ENCODE data around the gene CRTAC1. TPM values are rescaled to one million over a fixed set of nuclear protein-coding genes. Genes with fewer than 3 reads are reported as not detected.

The CRTAC1 gene
- total and polyA plus RNA-seq, 9 of the 15 experiments (the other 6 are each of a cell fraction or from before 2014, with no cell fraction given): not detected

- H3K36me3 ChIP-seq (ENCODE audit: control insufficient read depth, insufficient read depth, low read length): no peaks in the 10 kb centered on the region
- no peak overlapping the region for H2AFZ ChIP-seq (ENCODE audit: low read depth, low read length)
- no peak overlapping the region for H3K9ac ChIP-seq (ENCODE audit: insufficient read depth in 1 of 2, low read depth in 2 of 2, low read length in 2 of 2)
- no peak overlapping the region for H3K4me3 ChIP-seq
- H3K79me2 ChIP-seq (ENCODE audit: control insufficient read depth, insufficient read depth, low read length): no peaks in the 10 kb centered on the region
- H3K9me1 ChIP-seq (ENCODE audit: control insufficient read depth, insufficient read depth, low read length): no peaks in the 10 kb centered on the region
- DNase-seq (ENCODE audit: extremely low read depth in 1 of 4, low spot score in 3 of 4) (no peak), FAIRE-seq (no peak), ATAC-seq (no peak)
- in situ Hi-C loops (cut with MboI) (loop anchor here (25.0 kb wide), 1 partner anchor 99 kb away; the partner anchor contains the start of gene SFRP5), intact Hi-C loops (cut with micrococcal nuclease) (no loop called here)
- ChIA-PET CTCF (ENCODE audit: low intra/inter-chr PET ratio) (no interaction called here), POLR2A (interaction anchor here (0.6 to 1.1 kb wide), 3 partner anchors 13 to 280 kb away, joined by 3 to 4 read pairs (median 3); no protein-coding TSS in a partner anchor)
- TF ChIP-seq SAP30 (IDR thresholded peaks at IDR 0.05; ENCODE audit: borderline replicate concordance, insufficient read depth, low read depth, low read length, poor library complexity, severe bottlenecking): no peak
- TF ChIP-seq RBFOX2 (IDR thresholded peaks at IDR 0.05; ENCODE audit: low read depth, low read length): no peak
- no peak for TF ChIP-seq KDM2B (CRISPR knock-in tag; IDR thresholded peaks at IDR 0.05)
- no peak for TF ChIP-seq RAD21 (CRISPR knock-in tag; conservative IDR thresholded peaks at IDR 0.05 in 1 of 2, IDR thresholded peaks at IDR 0.05 in 1 of 2)
- no peak for TF ChIP-seq NELFE (IDR thresholded peaks at IDR 0.05; ENCODE audit: insufficient read depth, insufficient read length)
- TF ChIP-seq THRB (CRISPR knock-in tag; conservative IDR thresholded peaks at IDR 0.05): no peak
- TF ChIP-seq, protein P1, sequence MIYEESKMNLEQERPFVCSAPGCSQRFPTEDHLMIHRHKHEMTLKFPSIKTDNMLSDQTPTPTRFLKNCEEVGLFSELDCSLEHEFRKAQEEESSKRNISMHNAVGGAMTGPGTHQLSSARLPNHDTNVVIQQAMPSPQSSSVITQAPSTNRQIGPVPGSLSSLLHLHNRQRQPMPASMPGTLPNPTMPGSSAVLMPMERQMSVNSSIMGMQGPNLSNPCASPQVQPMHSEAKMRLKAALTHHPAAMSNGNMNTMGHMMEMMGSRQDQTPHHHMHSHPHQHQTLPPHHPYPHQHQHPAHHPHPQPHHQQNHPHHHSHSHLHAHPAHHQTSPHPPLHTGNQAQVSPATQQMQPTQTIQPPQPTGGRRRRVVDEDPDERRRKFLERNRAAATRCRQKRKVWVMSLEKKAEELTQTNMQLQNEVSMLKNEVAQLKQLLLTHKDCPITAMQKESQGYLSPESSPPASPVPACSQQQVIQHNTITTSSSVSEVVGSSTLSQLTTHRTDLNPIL (CRISPR knock-in tag; IDR thresholded peaks at IDR 0.05): no peak
- TF ChIP-seq CEBPB (tag; IDR thresholded peaks at IDR 0.05): no peak
- TF ChIP-seq E2F5 (CRISPR knock-in tag; IDR thresholded peaks at IDR 0.05): no peak
- TF ChIP-seq FOSL1 (tag; conservative IDR thresholded peaks at IDR 0.05): no peak
- TF ChIP-seq JUNB (CRISPR knock-in tag; conservative IDR thresholded peaks at IDR 0.05): no peak
- TF ChIP-seq DDX20 (tag; IDR thresholded peaks at IDR 0.05; ENCODE audit: low read depth): no peak
- no peak for TF ChIP-seq CBX3 (IDR thresholded peaks at IDR 0.05; ENCODE audit: borderline replicate concordance in 1 of 2, low read length in 2 of 2)
- no peak overlapping the region for H3K4me2 ChIP-seq (ENCODE audit: insufficient read depth, low read length)
- H4K20me1 ChIP-seq (replicated peaks; ENCODE audit: control insufficient read depth, insufficient read depth, low read length): no peaks in the 10 kb centered on the region; the same call in 1 of the 2 replicates
- H3K9me3 ChIP-seq (replicated peaks; ENCODE audit: control insufficient read depth, insufficient read depth, low read depth, low read length): no peaks in the 10 kb centered on the region
- no peak overlapping the region for H3K27ac ChIP-seq (ENCODE audit: extremely low read depth, low read depth, low read length)
- WGBS (ENCODE audit: insufficient coverage, low coverage, missing lambda C conversion rate): 5% methylated on average over 3 of the region's 3 CpGs
- peaks cover 0 to 6% of the 10 kb centered on the region in 2 experiments; a peak in 2 of 5 replicates for H3K4me1 ChIP-seq (replicated peaks in 1 of 2; ENCODE audit: control insufficient read depth in 2 of 2, insufficient read depth in 2 of 2, low read length in 2 of 2)
- peaks cover 6 to 55% of the 10 kb centered on the region in 2 experiments; a peak in 4 of 5 replicates for H3K27me3 ChIP-seq (ENCODE audit: control insufficient read depth in 2 of 2, insufficient read depth in 2 of 2, low read length in 2 of 2)
- no TSS peak for BruUV-seq (replicated peaks)
Measured at GRCh38 chr10:97861097-97861750, 169.2 kb downstream of the CRTAC1 start.
